HCT116 (cell line): ENCODE measurements around the gene SLC6A3. TPM values are rescaled to one million over a fixed set of nuclear protein-coding genes. Genes with fewer than 3 reads are reported as not detected.

Experiments
- ATAC-seq: fragments of 200-7000 bp; cut with Tn5 transposase; 2 replicates; pipeline ENCODE4 v1.9.1; 2020; ENCODE audit warnings: mild to moderate bottlenecking, moderate library complexity
- BruUV-seq: library from RNA; stranded (reverse); fragments of 400-500 nt; replicated peaks from 2 replicates; lab custom pipeline; 2021; lab: Mats Ljungman, UMichigan
- CTCF ChIA-PET: fragments of 300-600 bp; sonication (Branson Sonifier 250); formaldehyde crosslinking; loops from one replicate; lab custom pipeline; 2021; ENCODE audit warnings: antibody characterized with exemption; lab: Charles Lee
- POLR2A ChIA-PET: fragments of 300-600, 350-600 bp; sonication (Branson Sonifier 250); formaldehyde crosslinking; loops from one replicate; lab custom pipeline; 2021; ENCODE audit warnings: antibody characterized with exemption; lab: Charles Lee
- RAD21 ChIA-PET, 2 experiments: fragments of 300-600 bp; sonication (Branson Sonifier 250); formaldehyde crosslinking; loops; one replicate each; lab custom pipeline; 2023; ENCODE audit warnings: low total read pairs in 2 of 2; ENCODE audit not compliant: uncharacterized antibody in 2 of 2, unreplicated experiment in 2 of 2, low non-redundant PET in 1 of 2; lab: Charles Lee
- DNase-seq: peaks from one replicate; pipeline ENCODE4 v3.0.0-alpha.2; 2010; ENCODE audit warnings: low read depth, low spot score
- H2AFZ ChIP-seq: fragments of 200-600 bp; shearing (Covaris generic), sonication (generic); 2 replicates; pipeline ENCODE4 v1.6.1; 2017; ENCODE audit warnings: low read depth, mixed run types, mixed read lengths, antibody characterized with exemption, low read length; ENCODE audit not compliant: poor library complexity, severe bottlenecking
- H3K27ac ChIP-seq: 2 replicates; pipeline ENCODE4 v1.5.1; 2012; ENCODE audit warnings: low read depth, low read length
- H3K27me3 ChIP-seq: fragments of 200-600 bp; sonication (generic); 2 replicates; pipeline ENCODE4 v1.6.1; 2016; ENCODE audit warnings: mixed run types, low read length, mixed read lengths; ENCODE audit not compliant: insufficient read depth
- H3K36me3 ChIP-seq, 2 experiments: fragments of 200-500 bp in 1 of 2; fragments of 200-600 bp in 1 of 2; sonication (Bioruptor generic) in 1 of 2; sonication (generic) in 1 of 2; 2 replicates each; pipeline versions ENCODE4 v1.5.1 to v1.6.1; 2014 to 2016; ENCODE audit warnings: low read length in 2 of 2, inconsistent platforms in 1 of 2, mixed read lengths in 1 of 2, mixed run types in 1 of 2; ENCODE audit not compliant: insufficient read depth in 2 of 2, control insufficient read depth in 1 of 2
- H3K4me1 ChIP-seq, 2 experiments: fragments of 200-600 bp in 1 of 2; sonication (generic) in 1 of 2; 2 replicates each; pipeline versions ENCODE4 v1.5.1 to v1.6.1; 2012 to 2017; ENCODE audit warnings: low read length in 2 of 2, inconsistent platforms in 1 of 2, mild to moderate bottlenecking in 1 of 2, mixed read lengths in 1 of 2, mixed run types in 1 of 2, moderate library complexity in 1 of 2; ENCODE audit not compliant: insufficient read depth in 2 of 2, control insufficient read depth in 1 of 2
- H3K4me2 ChIP-seq: fragments of 200-600 bp; sonication (generic); 2 replicates; pipeline ENCODE4 v1.6.1; 2017; ENCODE audit warnings: mixed run types, low read length, mixed read lengths
- H3K4me3 ChIP-seq, 2 experiments: fragments of 200-600 bp in 1 of 2; sonication (generic) in 1 of 2; replicated peaks in 1 of 2; 2 replicates each; pipeline ENCODE4 v1.5.1; 2011 to 2016; ENCODE audit warnings: low read length in 2 of 2, control low read depth in 1 of 2, low read depth in 1 of 2, mild to moderate bottlenecking in 1 of 2, mixed read lengths in 1 of 2, mixed run types in 1 of 2
- H3K79me2 ChIP-seq: fragments of 200-600 bp; sonication (generic); 2 replicates; pipeline ENCODE4 v1.6.1; 2017; ENCODE audit warnings: mild to moderate bottlenecking, mixed run types, low read length, moderate library complexity, mixed read lengths; ENCODE audit not compliant: insufficient read depth
- H3K9ac ChIP-seq: fragments of 200-600 bp; sonication (generic); 2 replicates; pipeline ENCODE4 v1.6.1; 2016; ENCODE audit warnings: low read length, mixed read lengths
- H3K9me2 ChIP-seq: fragments of 200-600 bp; sonication (generic), shearing (Covaris generic); 2 replicates; pipeline ENCODE4 v1.6.1; 2017; ENCODE audit warnings: mixed run types, mild to moderate bottlenecking, moderate library complexity; ENCODE audit not compliant: insufficient read depth
- H3K9me3 ChIP-seq, 2 experiments: fragments of 200-500 bp in 1 of 2; fragments of 200-600 bp in 1 of 2; sonication (Bioruptor generic) in 1 of 2; sonication (generic) in 1 of 2; 2 replicates each; pipeline ENCODE4 v1.6.1; 2014 to 2017; ENCODE audit warnings: low read length in 2 of 2, mixed read lengths in 2 of 2, inconsistent platforms in 1 of 2, low read depth in 1 of 2, mild to moderate bottlenecking in 1 of 2, mixed run types in 1 of 2, moderate library complexity in 1 of 2; ENCODE audit not compliant: control insufficient read depth in 1 of 2, insufficient read depth in 1 of 2
- H4K20me1 ChIP-seq: fragments of 200-600 bp; sonication (generic), shearing (Covaris generic); 2 replicates; pipeline ENCODE4 v1.6.1; 2017; ENCODE audit warnings: mixed run types, mild to moderate bottlenecking, moderate library complexity; ENCODE audit not compliant: insufficient read depth
- ATF3 ChIP-seq: IDR thresholded peaks from 2 replicates; pipeline ENCODE4 v1.6.1; 2012
- CBX3 ChIP-seq: IDR thresholded peaks from 2 replicates; pipeline ENCODE4 v1.6.1; 2012; ENCODE audit warnings: low read depth
- CEBPB ChIP-seq: IDR thresholded peaks from 2 replicates; pipeline ENCODE4 v1.6.1; 2012; ENCODE audit warnings: low read depth
- CTCF ChIP-seq, 3 experiments: fragments of 200-600 bp in 1 of 3; sonication (generic) in 1 of 3; IDR thresholded peaks in 2 of 3; conservative IDR thresholded peaks in 1 of 3; 2 replicates each; pipeline ENCODE4 v1.5.1; 2012 to 2017; ENCODE audit warnings: low read depth in 2 of 3, low read length in 2 of 3, antibody characterized with exemption in 1 of 3, borderline replicate concordance in 1 of 3, control low read depth in 1 of 3, mild to moderate bottlenecking in 1 of 3, mixed read lengths in 1 of 3, mixed run types in 1 of 3, moderate library complexity in 1 of 3; ENCODE audit not compliant: insufficient read depth in 1 of 3
- ELF1 ChIP-seq: IDR thresholded peaks from 2 replicates; pipeline ENCODE4 v1.6.1; 2012; ENCODE audit warnings: low read depth, borderline replicate concordance
- EZH2 ChIP-seq: fragments of 200-600 bp; sonication (generic); IDR thresholded peaks from 2 replicates; pipeline ENCODE4 v1.6.1; 2017; ENCODE audit warnings: antibody characterized with exemption, mixed run types
- EZH2phosphoT487 ChIP-seq: fragments of 200-600 bp; IDR thresholded peaks from 2 replicates; pipeline ENCODE4 v1.6.1; 2018; ENCODE audit warnings: antibody characterized with exemption, borderline replicate concordance
- FOSL1 ChIP-seq: IDR thresholded peaks from 2 replicates; pipeline ENCODE4 v1.6.1; 2012; ENCODE audit warnings: low read depth
- JUND ChIP-seq: IDR thresholded peaks from 2 replicates; pipeline ENCODE4 v1.6.1; 2012
- POLR2A ChIP-seq: IDR thresholded peaks from 2 replicates; pipeline ENCODE4 v1.7.0; 2011; ENCODE audit warnings: borderline replicate concordance; ENCODE audit not compliant: insufficient read depth, insufficient read length; ENCODE audit errors: extremely low read depth
- POLR2AphosphoS5 ChIP-seq: IDR thresholded peaks from 2 replicates; pipeline ENCODE4 v1.6.1; 2011; ENCODE audit warnings: mild to moderate bottlenecking, low read depth, low read length, moderate library complexity
- RAD21 ChIP-seq: IDR thresholded peaks from 2 replicates; pipeline ENCODE4 v1.6.1; 2012; ENCODE audit warnings: low read depth, mild to moderate bottlenecking
- REST ChIP-seq: IDR thresholded peaks from 2 replicates; pipeline ENCODE4 v1.6.1; 2012; ENCODE audit warnings: low read depth
- SIN3A ChIP-seq: IDR thresholded peaks from 2 replicates; pipeline ENCODE4 v1.6.1; 2012; ENCODE audit warnings: low read depth
- SP1 ChIP-seq: IDR thresholded peaks from 2 replicates; pipeline ENCODE4 v1.6.1; 2012; ENCODE audit warnings: low read depth
- SRF ChIP-seq: IDR thresholded peaks from 2 replicates; pipeline ENCODE4 v1.6.1; 2012; ENCODE audit warnings: low read depth
- TCF7L2 ChIP-seq: IDR thresholded peaks from 2 replicates; pipeline ENCODE4 v1.7.0; 2011; ENCODE audit warnings: borderline replicate concordance, inconsistent platforms; ENCODE audit not compliant: insufficient read depth, insufficient read length; ENCODE audit errors: extremely low read depth
- YY1 ChIP-seq: IDR thresholded peaks from 2 replicates; pipeline ENCODE4 v1.6.1; 2011; ENCODE audit warnings: low read length, low read depth, moderate library complexity, mild to moderate bottlenecking; ENCODE audit not compliant: insufficient replicate concordance; ENCODE audit errors: extremely low read depth
- ZFX ChIP-seq: fragments of 450-650 bp; IDR thresholded peaks from 2 replicates; pipeline ENCODE4 v1.6.1; 2017
- ZNF274 ChIP-seq: fragments of 200-500 bp; sonication (Bioruptor generic); IDR thresholded peaks from 2 replicates; pipeline ENCODE4 v1.6.1; 2014; ENCODE audit warnings: mild to moderate bottlenecking, low read depth, low read length, inconsistent platforms
- intact Hi-C: fragments of 100-400 bp; cut with micrococcal nuclease; formaldehyde crosslinking; loops from 2 replicates; pipeline ENCODE4 v1.10.0; 2022
- total RNA-seq: library from RNA; stranded (reverse); gene quantifications from one replicate; pipeline ENCODE4 v1.2.1, GENCODE V29; 2021; ENCODE audit not compliant: unreplicated experiment

The SLC6A3 gene
- total RNA-seq, 1 experiment from 2014 or later: not detected

- TF ChIP-seq JUND: no peak
- no peak for TF ChIP-seq POLR2A
- TF ChIP-seq POLR2AphosphoS5: no peak
- TF ChIP-seq YY1: no peak
- no peak for TF ChIP-seq CTCF (IDR thresholded peaks at IDR 0.05 in 2 of 3, conservative IDR thresholded peaks at IDR 0.05 in 1 of 3; ENCODE audit: borderline replicate concordance in 1 of 3, insufficient read depth in 1 of 3, low read depth in 2 of 3, low read length in 2 of 3)
- TF ChIP-seq ELF1: no peak
- no peak for TF ChIP-seq CEBPB
- TF ChIP-seq CBX3: no peak
- TF ChIP-seq ZNF274: no peak
- no peak for TF ChIP-seq EZH2phosphoT487
- TF ChIP-seq RAD21: no peak
- no peak for TF ChIP-seq EZH2
- TF ChIP-seq SP1: no peak
- TF ChIP-seq SIN3A: no peak
- TF ChIP-seq REST: no peak
- no peak for TF ChIP-seq FOSL1
- TF ChIP-seq TCF7L2: no peak
- TF ChIP-seq SRF: no peak
- no peak for TF ChIP-seq ZFX
- TF ChIP-seq ATF3: no peak
- ATAC-seq (no peak), DNase-seq (no peak)
- ChIA-PET RAD21 (no interaction called here), CTCF (interaction anchor here (1.0 kb wide), 1 partner anchor 166 kb away, joined by 3 read pairs; no protein-coding TSS in a partner anchor), POLR2A (no interaction called here)
- Histone ChIP-seq H3K4me1 (no peaks in the 10 kb centered on the region), H3K4me2 (no peak overlapping the region), H2AFZ (no peak overlapping the region), H3K9me3 (no peaks in the 10 kb centered on the region), H4K20me1 (no peaks in the 10 kb centered on the region), H3K9me2 (no peaks in the 10 kb centered on the region), H3K36me3 (peaks cover 12 to 28% of the 10 kb centered on the region in 2 experiments; a peak in 3 of 4 replicates), H3K9ac (no peak overlapping the region), H3K4me3 (no peak overlapping the region), H3K79me2 (no peaks in the 10 kb centered on the region), H3K27me3 (no peaks in the 10 kb centered on the region), H3K27ac (no peak overlapping the region)
- intact Hi-C loops: loop anchor here (1.0 to 5.0 kb wide), 2 partner anchors 123 to 162 kb away; no protein-coding TSS in a partner anchor
- no TSS peak for BruUV-seq
Measured at GRCh38 chr5:1479066-1479465, 33.8 kb upstream of the SLC6A3 start.
